ENCODE measurements around the gene IRAG1.

IRAG1 gene

GRCh38 chr11:10693509-10694081 lies at the start of gene IRAG1:
Gene IRAG1, minus strand, starts transcription at chr11:10693755. Its CDS starts 153 bp downstream, at chr11:10693602.
- H3K27me3 ChIP-seq (replicated peaks; ENCODE audit: control insufficient read depth, insufficient read depth, low read length) = peaks cover 3% of the 10 kb centered on the region; the same call in 1 of the 2 replicates
- no peak within 1 kb of the TSS for H3K4me3 ChIP-seq (replicated peaks; ENCODE audit: low read depth, low read length)
- DNase-seq (ENCODE audit: extremely low read depth, insufficient read length) = no peak
- no peaks in the 10 kb centered on the region for H3K36me3 ChIP-seq (ENCODE audit: control insufficient read depth, insufficient read depth, low read length)
- no peak for TF ChIP-seq CTCF (IDR thresholded peaks at IDR 0.05; ENCODE audit: insufficient read depth, low read length, poor library complexity, severe bottlenecking)

- Histone ChIP-seq H3K36me3 (ENCODE audit: control insufficient read depth, insufficient read depth, low read length) (no peaks in the 10 kb centered on the region), H3K27me3 (replicated peaks; ENCODE audit: control insufficient read depth, insufficient read depth, low read length) (no peaks in the 10 kb centered on the region; the same call in 1 of the 2 replicates), H3K4me3 (replicated peaks; ENCODE audit: low read depth, low read length) (no peak overlapping the region)
- peak; percentile 8 for DNase-seq (ENCODE audit: extremely low read depth, insufficient read length)
- TF ChIP-seq CTCF (IDR thresholded peaks at IDR 0.05; ENCODE audit: insufficient read depth, low read length, poor library complexity, severe bottlenecking) = no peak
Measured at GRCh38 chr11:10742460-10743208, 49.1 kb upstream of the IRAG1 start.

- Histone ChIP-seq H3K36me3 (ENCODE audit: control insufficient read depth, insufficient read depth, low read length) (no peaks in the 10 kb centered on the region), H3K4me3 (replicated peaks; ENCODE audit: low read depth, low read length) (no peak overlapping the region), H3K27me3 (replicated peaks; ENCODE audit: control insufficient read depth, insufficient read depth, low read length) (no peaks in the 10 kb centered on the region; the same call in 1 of the 2 replicates)
- peak; percentile 82 for DNase-seq (ENCODE audit: extremely low read depth, insufficient read length)
- peak; percentile 98 for TF ChIP-seq CTCF (IDR thresholded peaks at IDR 0.05; ENCODE audit: insufficient read depth, low read length, poor library complexity, severe bottlenecking)
Measured at GRCh38 chr11:10735481-10736475, 42.2 kb upstream of the IRAG1 start.

GRCh38 chr11:10731064-10731680 lies 37.6 kb upstream of the IRAG1 start:
- Histone ChIP-seq H3K27me3 (replicated peaks; ENCODE audit: control insufficient read depth, insufficient read depth, low read length) (no peaks in the 10 kb centered on the region), H3K4me3 (replicated peaks; ENCODE audit: low read depth, low read length) (no peak overlapping the region), H3K36me3 (ENCODE audit: control insufficient read depth, insufficient read depth, low read length) (no peaks in the 10 kb centered on the region)
- DNase-seq (ENCODE audit: extremely low read depth, insufficient read length) = no peak
- TF ChIP-seq CTCF (IDR thresholded peaks at IDR 0.05; ENCODE audit: insufficient read depth, low read length, poor library complexity, severe bottlenecking) = no peak

- H3K4me3 ChIP-seq (replicated peaks; ENCODE audit: low read depth, low read length) = no peak overlapping the region
- no peak for DNase-seq (ENCODE audit: extremely low read depth, insufficient read length)
- TF ChIP-seq CTCF (IDR thresholded peaks at IDR 0.05; ENCODE audit: insufficient read depth, low read length, poor library complexity, severe bottlenecking) = no peak
- no peaks in the 10 kb centered on the region for H3K27me3 ChIP-seq (replicated peaks; ENCODE audit: control insufficient read depth, insufficient read depth, low read length)
- H3K36me3 ChIP-seq (ENCODE audit: control insufficient read depth, insufficient read depth, low read length) = no peaks in the 10 kb centered on the region
Measured at GRCh38 chr11:10730151-10730550, 36.6 kb upstream of the IRAG1 start.
